GM19238 (cell line): ENCODE measurements around the gene ENAH.
"Not testable (repeated sequence)": the region's sequence is repeated elsewhere in the genome, so short reads cannot be mapped to it uniquely, and the experiment has no call there.

Experiments
- DNase-seq: peaks from one replicate; pipeline ENCODE4 v3.0.0; 2011; ENCODE audit warnings: low spot score; ENCODE audit not compliant: insufficient read length

ENAH gene

DNA sequence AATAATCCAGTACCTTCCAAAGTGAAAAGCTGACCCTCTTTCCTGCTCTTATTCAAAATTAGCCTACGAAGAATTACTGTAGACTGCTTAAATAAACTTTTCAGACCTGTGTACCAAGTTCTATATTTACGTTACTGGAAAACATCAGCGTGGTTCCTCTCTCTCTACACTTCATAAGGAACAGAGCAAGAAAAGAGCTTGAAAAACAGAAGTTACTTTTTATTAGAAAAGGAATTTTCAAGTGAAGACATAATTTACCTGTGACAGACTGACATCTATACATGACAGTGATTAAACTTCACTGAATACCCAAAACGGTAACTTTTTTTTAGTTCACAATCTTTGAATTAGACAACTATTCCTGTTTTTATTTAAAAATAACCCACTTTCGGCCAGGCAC is 2.7 kb downstream of the ENAH start:
- no peak for DNase-seq

DNA sequence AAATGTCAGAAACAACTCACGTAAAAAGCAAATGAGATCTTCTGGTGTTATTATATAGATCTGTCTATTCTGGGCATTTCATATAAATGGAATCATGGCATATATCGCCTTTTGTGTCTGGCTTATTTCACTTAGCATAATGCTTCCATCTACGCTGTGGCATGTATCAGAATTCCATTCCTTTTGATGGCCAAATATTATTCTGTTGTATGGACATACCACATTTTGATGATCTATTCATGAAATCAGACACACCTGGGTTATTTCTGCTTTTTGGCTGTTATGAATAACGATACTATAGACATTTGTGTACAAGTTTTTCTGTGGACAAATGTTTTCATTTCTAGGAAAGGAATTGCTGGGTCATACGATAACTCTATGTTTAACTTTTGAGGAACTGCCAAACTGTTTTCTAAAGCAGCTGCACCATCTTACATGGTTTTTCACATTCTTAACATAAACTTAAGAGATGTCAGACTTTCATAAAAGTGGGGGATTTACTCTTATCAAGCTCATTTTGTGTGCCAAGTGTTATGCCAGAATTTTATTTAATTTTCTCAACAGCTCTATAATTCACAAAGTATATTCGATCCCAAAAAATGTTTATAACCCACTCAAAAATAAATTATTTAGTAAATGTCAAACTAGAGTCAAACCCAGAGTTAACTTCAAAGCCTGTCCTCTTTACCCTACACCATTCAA is 7.6 kb downstream of the ENAH start:
- DNase-seq: no peak

DNA sequence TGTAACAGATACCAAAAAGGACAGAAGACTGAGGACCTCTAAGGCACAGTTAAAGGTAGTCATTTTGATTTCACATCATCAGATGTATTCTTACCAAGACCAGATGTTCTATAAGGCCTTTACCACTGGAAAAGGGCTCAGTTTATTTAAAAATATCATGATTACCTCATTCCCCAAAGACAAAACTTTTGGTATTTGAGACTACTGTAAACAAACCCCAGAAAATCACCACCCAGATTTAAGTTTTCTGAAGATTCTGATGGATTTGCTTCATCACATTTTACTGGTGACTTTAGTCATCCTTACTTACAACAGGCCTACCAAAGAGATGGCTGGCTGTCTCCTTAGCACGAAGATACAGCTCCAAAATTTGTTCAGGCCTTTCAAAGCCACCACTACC is 8.3 kb downstream of the ENAH start:
- DNase-seq: no peak

DNA sequence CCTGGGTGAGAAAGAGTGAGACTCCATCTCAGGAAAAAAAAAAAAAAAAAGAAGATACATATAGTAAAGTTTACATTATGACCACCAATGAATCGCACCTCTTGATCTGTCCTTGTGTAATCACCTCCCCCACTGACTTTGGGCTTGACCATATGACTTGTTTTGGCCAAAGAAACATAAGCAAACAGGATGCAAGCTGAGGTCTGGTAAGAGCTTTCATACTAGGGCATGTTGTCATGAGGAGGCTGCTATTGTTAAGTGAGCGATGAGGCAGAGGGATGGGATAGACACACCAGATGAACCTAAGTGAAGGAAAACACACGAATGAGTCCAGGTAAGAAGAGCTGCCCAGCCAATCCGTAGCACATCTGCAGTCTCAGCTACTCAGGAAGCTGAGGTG is 10.7 kb downstream of the ENAH start:
- DNase-seq: no peak

DNA sequence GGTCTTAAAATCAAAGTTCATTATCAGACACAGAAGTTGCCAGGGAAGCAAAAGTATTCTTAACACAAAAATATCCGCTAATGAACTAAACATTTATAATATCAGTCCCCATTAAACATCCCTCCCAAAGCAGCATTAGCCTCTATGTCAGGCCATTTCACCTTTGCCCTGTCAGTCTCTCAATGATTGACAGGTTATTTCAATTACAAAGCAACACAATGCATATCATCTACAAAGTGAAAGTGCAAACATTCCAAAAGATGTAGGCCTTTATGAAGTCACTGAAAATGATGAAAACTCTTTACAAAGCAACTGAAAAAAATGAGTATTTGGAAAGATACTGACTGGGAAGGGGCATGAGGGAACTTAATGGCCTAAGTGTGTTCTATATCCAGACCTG is 14.1 kb downstream of the ENAH start:
- DNase-seq: no peak

DNA sequence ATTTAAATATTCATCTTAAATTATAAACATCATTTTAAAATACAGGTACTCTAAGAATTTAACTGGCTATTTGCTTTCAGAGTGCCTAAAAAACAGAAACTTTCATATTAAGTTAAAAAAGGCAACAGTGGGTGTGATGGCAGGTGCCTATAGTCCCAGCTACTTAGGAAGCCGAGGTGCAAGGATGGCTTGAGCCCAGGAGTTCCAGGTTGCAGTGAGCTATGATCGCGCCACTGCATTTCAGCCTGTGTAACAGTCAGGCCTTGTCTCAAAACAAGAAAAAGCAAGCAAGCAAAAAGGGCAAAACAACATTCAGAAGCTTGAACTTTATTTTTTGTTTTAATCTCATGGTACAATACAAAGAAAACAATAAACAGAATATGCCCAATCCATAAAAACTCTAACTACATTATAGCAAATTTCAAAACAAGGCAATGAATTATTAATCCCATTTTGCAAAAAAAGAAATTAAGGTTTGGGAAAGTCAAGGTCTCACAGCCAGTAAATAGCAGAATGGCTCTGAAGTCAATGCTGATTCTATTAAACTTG is 15.2 kb downstream of the ENAH start:
- DNase-seq: no peak

DNA sequence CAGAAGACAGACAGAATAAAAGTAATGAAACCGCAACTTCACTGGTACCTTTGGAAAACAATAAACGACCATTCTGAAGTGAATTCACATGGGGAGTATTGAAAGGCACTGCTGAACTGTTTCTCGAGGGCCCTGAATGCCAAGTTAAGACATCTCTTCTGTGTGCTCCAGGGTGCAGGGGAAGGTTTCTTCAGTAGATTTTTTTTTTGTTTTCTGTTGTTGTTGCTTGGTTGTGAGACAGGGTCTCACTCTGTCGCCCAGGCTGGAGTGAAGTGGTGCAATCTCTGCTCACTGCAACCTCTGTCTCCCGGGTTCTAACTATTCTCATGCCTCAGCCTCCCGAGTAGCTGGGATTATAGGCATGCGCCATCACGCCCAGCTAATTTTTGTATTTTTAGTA is 15.9 kb downstream of the ENAH start:
- DNase-seq: not testable (repeated sequence)

DNA sequence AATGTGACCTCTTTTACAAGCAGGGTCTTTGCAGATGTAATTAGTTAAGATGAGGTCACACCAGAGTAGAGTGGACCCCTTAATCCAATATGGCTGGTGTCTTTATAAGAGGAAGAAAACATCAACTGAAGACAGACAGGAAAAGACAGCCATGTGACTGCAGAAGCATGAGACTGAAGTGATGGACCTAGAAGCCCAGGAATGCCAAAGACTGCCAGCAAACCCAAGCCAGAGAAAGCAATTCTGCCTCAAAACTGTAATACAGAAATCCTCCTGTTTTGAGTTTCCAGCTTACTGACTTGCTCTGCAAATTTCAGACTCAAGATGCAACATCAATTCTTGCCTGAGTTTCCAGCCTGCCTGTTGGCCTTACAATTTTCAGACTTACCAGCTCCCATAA is 17.3 kb downstream of the ENAH start:
- no peak for DNase-seq

DNA sequence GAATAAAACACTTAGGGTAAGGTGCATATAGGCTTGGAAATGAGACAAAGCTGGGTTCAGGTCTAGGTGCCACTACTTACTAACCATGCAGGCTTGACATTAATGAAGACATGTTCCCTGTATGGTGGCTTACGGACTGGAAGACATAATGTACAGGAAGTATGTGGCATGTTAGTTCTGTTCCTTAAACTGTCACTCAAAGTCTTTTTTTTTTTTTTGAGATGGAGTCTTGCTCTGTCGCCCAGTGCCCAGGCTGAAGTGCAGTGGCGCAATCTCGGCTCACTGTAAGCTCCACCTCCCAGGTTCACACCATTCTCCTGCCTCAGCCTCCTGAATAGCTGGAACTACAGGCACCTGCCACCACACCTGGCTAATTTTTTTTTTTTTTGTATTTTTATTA is 20.1 kb downstream of the ENAH start:
- DNase-seq: not testable (repeated sequence)

DNA sequence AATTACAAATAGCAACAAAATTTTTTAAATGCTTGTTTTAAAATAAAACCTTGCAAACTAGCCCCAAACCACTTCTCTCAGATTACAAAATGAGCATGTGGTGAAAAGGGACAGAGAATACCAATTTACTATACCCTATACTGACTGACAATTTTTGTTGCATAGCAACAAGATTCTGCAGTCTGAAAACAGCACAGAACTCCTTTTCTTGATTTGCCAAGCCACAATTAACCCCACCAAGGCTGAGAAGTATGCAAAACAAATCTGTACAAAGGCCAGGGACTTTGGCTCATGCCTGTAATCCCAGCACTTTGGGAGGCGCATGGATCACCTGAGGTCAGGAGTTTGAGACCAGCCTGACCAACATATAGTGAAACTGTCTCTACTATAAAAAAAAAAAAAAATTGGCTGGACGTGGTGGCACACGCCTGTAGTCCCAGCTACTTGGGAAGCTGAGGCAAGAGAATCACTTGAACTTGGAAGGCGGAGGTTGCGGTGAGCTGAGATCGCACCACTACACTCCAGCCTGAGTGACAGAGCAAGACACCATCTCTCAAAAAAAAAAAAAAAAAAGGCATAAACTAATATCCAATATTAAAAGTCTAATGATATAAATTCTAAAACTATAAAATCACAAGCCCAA is 21.8 kb downstream of the ENAH start:
- no peak for DNase-seq

DNA sequence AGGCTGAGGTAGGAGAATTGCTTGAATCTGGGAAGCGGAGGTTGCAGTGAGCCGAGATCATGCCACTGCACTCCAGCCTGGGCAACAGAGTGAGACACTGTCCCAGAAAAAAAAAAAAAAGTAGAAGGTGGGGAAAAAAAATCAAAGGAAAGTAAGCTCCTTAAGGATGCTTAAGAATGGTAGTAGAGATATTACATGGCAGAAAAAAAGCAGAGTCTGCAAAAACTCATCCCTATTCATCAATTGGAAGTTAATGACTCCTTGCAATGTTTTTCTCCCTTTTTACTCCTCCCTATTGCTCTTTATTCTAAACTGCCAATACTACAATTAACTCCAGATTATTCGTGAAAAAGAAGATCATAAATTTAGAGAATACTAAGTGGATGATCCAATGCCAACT is 23.4 kb downstream of the ENAH start:
- no peak for DNase-seq

DNA sequence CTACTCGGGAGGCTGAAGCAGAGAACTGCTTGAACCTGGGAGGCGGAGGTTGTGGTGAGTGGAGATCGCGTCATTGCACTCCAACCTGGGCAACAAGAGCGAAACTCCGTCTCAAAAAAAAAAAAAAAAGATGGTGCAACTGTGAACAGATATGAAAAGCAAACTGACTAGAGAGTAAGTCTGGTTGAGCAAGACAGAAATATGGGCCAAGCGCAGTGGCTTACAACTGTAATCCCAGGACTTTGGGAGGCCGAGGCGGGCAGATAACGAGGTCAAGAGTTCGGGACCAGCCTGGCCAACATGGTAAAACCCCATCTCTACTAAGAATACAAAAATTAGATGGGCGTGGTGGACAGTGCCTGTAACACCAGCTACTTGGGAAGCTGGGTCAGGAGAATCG is 24.1 kb downstream of the ENAH start:
- DNase-seq: not testable (repeated sequence)

DNA sequence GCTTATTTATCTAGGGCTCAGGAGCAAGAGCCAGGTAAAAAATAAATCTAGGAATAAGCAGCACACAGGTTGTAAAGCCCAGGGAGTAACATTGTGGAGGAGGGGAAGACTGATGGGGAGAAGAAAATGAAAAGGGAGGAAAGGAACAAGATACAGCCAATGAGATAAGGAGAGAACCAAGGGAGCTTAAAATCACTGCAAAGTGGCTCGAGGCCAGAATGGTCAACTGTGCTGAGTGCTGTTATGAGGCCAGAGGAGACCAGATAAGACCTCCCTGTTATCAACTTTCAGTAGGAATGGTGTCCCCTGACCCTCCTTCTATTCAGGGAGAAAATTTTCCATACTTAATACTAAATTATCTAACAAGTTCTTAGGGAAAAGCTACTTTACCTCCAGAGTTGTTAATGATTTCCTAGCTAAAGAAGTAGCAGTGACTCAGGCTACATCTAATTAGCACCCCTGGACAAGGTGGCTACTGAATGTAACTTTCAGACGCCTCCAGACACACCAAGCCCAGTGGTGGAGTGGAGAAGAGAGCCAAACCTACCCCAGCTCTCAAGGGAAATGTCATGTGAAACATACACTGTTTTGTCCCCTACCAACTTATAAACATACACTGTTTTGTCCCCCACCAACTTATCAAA is 25.5 kb downstream of the ENAH start:
- no peak for DNase-seq

DNA sequence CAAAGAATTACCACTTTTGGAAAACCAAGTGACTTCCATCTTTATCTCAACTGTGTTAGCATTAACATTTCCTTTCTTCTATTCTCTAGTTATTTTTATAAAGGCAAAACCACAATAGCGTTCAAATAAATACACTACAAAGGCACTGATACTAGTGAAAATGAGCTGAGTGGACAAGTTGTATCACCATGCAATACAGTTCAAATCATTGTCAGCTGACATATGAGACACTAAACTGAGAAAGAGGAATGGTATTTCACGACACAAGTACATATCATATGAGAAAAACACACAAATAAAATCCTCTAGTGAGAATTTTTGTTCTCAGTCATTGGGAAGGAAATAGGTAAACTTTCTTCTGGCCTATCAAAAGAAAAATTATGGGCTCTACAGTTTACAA is 26.2 kb downstream of the ENAH start:
- DNase-seq: no peak

DNA sequence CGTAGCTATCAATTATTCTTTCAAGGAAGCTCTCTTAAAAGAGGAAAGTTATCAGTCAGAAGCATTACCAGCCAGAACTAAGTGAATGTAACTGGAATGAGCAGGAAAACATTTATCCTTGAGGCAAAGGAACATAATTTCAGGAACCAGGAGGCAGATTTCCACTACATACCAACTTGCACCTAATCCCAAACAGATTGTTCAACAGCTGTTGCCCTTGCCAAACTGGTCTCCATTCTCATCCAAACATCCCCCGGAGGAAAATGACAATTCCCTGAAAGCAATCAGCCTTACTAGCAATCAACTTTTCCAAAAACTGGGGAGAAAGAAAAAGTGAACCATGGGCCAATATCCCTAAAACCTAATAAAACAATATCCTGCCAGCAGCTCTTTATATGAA is 35.0 kb downstream of the ENAH start:
- no peak for DNase-seq

DNA sequence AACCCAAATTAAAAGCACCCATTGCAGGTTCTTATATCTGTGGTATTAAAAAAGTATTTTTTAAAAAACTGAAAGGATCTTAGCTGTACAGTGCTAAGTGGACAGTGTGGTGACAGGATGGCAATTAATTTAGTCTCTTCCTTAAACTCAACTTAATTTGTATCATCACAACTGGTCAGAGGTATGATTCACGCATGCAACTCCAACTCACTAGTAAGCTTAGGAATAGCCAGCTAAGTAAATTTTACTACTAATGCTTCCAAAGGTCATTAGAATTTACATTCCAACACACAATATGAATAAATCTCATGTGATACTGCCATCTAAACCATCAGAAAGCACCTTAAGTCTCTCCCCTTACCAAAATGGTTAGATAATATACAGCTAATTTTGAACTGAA is 35.4 kb downstream of the ENAH start:
- DNase-seq: no peak

DNA sequence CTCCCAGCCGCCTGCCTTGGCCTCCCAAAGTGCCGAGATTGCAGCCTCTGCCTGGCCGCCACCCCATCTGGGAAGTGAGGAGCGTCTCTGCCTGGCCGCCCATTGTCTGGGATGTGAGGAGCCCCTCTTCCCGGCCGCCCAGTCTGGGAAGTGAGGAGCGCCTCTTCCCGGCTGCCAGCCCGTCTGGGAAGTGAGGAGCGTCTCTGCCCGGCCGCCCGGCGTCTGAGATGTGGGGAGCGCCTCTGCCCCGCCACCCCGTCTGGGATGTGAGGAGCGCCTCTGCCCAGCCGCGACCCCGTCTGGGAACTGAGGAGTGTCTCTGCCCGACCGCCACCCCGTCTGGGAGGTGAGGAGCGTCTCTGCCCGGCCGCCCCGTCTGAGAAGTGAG is 37.5 kb downstream of the ENAH start:
- DNase-seq: not testable (repeated sequence)

DNA sequence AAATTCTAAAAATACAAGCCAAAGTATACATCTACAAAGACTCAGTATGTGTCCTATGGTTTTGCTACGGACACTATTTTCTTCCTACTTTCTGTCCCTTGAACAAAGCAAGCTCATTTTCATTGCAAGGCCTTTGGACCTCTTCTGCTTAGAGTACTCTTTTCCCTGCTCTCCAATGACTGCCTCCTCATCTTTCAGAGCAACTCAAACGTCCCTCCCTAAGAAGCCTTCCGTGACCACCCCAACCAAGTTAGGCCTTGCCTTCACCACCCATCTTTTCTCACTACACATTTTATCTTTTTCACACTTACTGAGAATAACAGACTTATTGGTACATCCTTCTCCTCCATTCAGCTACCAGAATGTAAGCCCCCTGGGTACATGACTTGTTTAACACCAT is 39.9 kb downstream of the ENAH start:
- DNase-seq: no peak

DNA sequence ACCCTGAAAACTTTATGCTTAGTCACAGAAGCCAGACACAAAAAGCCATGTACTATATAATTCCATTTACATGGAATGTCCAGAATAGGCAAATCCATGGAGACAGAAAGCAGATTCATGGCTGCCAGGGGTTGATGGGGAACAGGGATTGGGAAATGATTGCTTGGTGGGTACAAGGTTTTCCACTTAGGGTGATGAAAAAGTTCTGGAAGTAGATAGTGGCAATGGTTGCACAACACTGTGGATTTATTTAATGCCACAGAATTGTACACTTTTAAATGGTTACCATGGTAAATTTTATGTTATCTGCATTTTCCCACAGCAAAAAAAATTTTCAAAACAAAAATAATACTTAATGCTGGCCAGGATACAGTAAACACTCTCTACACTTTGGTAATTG is 40.6 kb downstream of the ENAH start:
- no peak for DNase-seq

DNA sequence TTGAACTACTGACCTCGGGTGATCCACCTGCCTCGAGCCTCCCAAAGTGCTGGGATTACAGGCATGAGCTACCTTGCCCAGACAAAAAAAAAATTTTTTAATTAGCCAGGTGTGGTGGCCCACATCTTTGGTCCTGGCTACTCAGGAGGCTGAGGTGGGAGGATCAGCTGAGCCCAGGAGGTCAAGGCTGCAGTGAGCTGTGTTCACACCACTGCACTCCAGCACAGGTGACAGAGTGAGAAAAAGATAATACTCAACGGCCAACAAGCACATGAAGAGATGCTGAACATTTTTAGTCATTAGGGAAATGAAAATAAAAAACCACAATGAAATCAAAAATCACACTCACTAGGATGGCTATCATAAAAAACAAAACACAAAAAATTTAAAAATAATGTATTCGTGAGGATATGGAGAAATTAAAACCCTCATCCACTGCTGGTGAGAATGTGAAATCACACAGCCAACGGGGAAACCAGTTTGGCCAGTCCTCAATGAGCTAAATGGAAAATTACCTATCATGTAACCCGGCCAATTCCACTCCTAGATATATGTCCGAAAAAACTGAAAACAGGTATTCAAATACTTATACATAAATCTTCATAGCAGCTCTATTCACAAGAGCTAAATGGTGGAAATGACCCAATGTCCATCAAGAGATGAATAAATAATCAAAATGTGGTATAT is 41.2 kb downstream of the ENAH start:
- DNase-seq: no peak

DNA sequence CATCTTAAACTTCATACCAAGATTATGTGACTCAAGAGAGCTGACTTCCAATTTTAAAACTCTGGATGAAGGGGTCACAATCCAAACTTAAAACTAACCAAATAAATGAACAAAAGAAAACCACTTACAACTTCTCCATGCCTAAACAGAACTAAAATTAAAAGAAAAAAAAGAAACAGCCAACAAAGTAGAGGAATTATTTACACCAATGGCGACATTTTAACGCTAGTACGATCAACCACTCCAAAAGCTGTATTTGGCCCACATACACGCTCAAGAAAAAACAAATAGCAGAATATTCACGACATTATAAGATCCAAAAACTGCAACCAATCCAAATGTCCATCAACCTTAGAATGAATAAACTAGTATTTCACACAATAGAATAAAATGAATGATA is 42.4 kb downstream of the ENAH start:
- DNase-seq: no peak
